Gastroesophageal sphincter (tissue), 3 donors: ENCODE data around the gene IL10.

ENCODE experiments used
- CTCF ChIP-seq, 4 experiments: fragments of 200-600 bp in 2 of 4; fragments of 450-650 bp in 2 of 4; sonication (generic) in 1 of 4; IDR thresholded peaks; one replicate each; pipeline ENCODE4 v1.5.1; 2017 to 2019; ENCODE audit warnings: antibody characterized with exemption in 4 of 4, mild to moderate bottlenecking in 2 of 4, moderate library complexity in 2 of 4
- POLR2A ChIP-seq, 2 donors: fragments of 450-650 bp; IDR thresholded peaks; one replicate each; pipeline ENCODE4 v1.6.1; 2017; ENCODE audit warnings: antibody characterized with exemption in 2 of 2, mild to moderate bottlenecking in 2 of 2, moderate library complexity in 1 of 2

- TF ChIP-seq POLR2A (IDR thresholded peaks at IDR 0.05) (no peak), CTCF (IDR thresholded peaks at IDR 0.05) (no peak)
These were observed 23.8 kb downstream of the IL10 start for GRCh38 chr1:206748348-206749030.
